ENCODE data around the gene ABLIM2.

DNA sequence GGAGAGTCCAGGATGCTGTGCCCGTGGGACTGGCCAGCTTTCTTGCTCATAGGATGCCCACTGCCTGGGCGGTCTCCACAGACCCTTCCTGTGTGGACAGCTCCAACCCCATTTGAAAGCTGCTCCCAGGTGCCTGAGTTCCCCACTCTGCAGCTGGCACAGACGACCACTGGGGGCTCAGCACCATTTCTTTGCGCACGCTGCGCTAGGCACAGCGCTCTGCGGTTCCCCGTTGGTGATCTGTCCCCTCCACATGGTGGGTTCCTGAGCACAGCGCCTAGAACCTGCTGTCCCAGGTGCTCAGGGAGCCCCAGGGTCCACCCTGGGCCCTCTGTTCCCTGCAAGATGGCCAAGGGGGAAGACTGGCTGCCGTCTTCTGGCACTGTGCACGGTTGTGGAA lies 173.5 kb downstream of the ABLIM2 start:
- TF ChIP-seq GLIS3 (CRISPR knock-in tag; IDR thresholded peaks at IDR 0.05) (no peak), TCF4 (CRISPR knock-in tag; IDR thresholded peaks at IDR 0.05; ENCODE audit: borderline replicate concordance) (no peak), ZNF70 (CRISPR knock-in tag; IDR thresholded peaks at IDR 0.05) (no peak), ZC3H10 (CRISPR knock-in tag; IDR thresholded peaks at IDR 0.05) (no peak)

All from SK-N-SH treated with all-trans-retinoic acid at 6 μM for 48 hours (cell line).